GM18499 (cell line): ENCODE measurements around the gene PIK3R1.
"Not testable (repeated sequence)": the region's sequence is repeated elsewhere in the genome, so short reads cannot be mapped to it uniquely, and the experiment has no call there.

ENCODE experiments used
- ATAC-seq: cut with Tn5 transposase; IDR thresholded peaks from one replicate; pipeline ENCODE4 v1.9.1; 2021; ENCODE audit warnings: moderate number of reproducible peaks; ENCODE audit not compliant: insufficient read depth, unreplicated experiment

The PIK3R1 gene

DNA sequence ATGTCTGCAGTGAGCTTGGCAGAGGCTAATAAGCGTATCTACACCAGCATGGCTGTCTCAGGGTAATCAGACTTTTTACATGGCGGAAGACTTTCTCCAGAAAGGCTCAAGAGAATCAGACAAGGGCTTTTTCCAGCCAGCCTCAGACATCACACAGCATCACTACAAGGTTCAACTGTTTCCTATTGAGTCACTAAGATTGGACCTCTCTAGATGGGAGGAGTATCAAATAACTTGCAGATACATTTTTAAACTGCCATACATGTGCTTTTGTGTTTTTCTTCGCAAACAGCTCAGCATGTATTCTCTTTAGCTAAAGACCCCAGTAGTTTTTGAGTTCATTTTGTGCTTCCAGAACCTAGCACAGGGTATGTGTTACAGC is 22.9 kb upstream of the PIK3R1 start:
- ATAC-seq, result no peak

GRCh38 chr5:68193481-68194036 is 22.0 kb upstream of the PIK3R1 start:
- no peak for ATAC-seq

DNA sequence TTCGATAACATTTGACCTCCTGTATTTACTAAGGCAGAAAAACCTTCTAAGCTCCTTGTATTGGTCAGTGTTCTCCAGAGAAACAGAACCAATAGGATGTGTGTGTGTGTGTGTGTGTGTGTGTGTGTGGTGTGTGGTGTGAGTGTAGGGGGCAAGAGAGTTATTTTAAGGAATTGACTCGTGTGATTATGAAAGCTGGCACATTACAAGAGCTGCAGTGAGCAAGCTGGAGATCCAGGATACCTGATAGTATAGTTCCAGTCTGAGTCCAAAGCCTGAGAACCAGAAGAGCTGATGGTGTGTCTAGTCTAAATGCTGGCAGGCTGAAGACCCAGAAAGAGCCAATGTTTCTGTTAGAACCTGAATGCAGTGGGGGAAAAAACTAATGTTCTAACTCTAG is 21.2 kb upstream of the PIK3R1 start:
- no peak for ATAC-seq

DNA sequence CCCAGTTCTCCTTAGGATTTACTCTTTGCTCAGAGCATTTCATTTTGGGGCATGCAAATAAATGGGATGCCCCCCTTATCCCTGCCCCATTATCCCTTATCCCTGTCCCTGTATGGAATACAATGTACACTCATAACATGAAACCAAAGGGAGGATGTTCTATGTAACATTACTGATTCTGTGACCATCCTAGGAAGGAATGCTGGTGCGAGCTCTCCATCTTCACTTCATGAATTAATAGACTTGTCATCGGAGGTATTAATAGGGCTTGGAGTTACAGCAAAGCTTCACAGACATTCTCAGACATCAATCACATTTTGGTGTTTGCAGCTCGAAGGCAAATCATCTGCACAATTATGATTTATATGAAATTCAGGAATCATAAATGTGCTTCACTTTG is 20.4 kb upstream of the PIK3R1 start:
- ATAC-seq, result no peak

DNA sequence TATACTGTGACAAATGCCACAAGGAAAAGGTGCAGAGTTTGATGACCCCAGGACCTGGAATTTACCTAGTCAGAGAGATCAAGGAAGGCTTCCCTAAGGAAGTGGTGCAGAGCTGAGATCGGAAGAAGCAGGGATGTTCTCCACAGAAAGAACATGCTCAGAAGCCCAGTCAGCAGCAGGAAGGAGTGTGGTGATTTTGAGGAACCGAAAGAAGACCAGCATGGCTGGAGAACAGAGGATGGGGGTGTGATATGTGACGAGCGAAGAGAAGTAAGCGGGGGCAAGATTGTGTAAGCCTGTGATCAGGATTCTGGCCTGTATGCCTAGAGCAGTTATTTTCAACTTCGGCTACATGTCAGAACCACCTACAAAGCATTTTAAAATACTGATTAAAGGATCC is 18.7 kb upstream of the PIK3R1 start:
- peak; percentile 88 for ATAC-seq

DNA sequence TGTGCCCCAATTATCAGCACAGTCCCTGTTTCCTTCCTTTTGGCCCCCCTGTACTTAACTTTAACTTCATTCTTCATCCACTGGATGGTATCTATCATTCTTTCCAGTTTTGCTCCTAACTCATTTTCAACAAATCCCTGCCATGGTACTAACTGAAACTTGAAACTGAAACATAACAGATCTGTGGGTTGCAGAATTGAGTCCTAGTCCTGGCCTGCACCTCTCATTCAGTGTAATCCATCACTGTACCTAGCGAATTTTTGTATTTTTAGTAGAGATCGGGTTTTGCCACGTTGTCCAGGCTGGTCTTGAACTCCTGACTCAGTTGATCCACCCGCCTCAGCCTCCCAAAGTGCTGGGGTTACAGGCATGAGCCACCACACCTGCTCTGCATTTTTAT is 15.3 kb upstream of the PIK3R1 start:
- ATAC-seq, result no peak

GRCh38 chr5:68210654-68211053 is 4.9 kb upstream of the PIK3R1 start:
- not testable (repeated sequence) for ATAC-seq

DNA sequence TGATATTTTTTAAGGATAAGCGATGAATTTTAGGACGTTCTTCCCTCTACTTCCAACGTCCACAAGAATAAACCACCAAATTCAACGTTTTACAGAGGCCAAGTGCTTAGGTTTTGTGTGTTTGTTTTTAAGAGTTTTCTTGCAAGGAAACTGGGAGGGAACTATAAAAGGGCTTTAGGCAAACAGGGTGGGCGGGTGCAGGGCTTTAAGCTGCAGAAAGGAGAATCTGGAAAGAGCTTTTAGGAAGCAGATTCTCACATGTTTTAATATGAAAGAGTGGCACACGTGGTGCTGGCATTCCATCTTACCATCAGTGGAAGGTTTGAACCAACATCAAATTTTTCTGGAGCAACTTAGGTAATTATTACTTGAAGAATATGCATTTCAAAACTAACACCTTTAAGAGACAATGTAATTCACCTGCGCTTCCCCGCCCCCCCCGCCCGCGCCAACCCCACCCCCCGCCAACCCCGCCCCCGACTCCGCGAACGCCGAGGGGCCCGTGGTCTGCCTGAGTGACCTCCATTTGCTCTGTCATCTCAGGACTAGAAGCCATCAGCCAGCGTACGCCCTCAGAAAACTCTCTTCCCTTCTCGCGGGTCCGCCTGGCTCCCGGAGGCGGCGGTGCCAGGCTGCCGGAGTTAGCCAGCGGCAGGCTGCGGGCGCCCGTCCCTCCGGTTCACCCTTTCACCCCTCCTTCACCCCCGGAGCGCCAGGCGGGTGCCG is 911 bp upstream of the PIK3R1 start:
- peak; percentile 1 for ATAC-seq

DNA sequence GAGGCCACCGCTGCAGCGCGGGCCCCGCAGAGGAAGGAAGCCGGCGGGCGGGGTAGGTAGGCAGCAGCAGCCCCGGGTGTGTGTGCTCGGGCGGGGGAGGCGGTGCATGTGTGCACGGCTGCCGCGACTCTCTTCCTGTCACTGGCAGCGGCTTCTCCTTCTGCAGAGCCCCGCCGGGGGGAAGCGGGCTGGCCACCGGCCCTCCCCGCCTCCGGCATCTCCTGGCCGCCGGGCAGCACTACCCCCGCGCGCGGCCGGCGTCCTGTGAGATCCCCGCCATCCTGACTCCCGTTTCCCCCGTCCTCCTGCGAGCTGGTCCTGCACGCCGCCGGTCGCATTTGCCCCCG is 315 bp downstream of the PIK3R1 start:
- ATAC-seq, result peak; percentile 25

DNA sequence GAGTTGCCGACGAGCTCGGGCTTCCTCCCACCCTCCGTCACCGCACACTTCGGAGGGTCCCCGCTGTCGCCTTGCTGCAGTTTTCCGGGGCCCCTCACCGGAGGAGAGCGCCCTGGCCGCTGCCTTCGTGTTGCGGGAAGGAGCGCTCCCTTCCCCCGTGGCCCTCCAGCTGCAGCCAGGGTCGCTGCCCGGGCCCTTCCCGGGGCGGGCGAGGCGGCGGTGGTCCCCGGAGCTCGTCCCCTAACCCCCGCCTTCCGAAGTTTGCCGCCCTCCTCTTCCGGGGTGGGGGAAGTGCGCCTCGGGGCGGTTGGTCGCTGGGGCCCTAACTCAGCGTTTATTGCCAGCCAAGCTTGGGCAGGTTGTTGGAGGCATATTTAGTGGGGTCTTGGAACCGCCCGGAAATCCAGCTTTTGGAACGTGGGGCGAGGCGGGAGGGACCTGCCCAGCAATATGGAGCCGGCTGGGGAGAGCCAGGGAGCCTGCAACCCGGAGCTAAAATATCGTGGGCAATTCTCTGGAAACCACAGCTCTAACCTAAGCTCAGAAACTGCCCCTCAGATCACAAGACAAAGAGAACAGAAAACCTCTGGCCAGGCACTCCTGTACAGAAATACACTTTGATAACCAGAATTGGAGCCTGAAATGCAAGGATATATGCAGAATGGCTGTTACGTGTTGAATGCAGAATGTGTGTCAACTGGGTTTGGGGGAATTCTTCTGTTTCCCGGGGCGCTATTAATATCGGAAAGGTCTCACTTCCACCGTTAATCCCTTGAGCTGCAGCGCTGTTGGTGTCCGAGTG is 890 bp downstream of the PIK3R1 start:
- peak; percentile 12 for ATAC-seq

- ATAC-seq, result no peak
These were observed 1.4 kb downstream of the PIK3R1 start for GRCh38 chr5:68217047-68217355.

DNA sequence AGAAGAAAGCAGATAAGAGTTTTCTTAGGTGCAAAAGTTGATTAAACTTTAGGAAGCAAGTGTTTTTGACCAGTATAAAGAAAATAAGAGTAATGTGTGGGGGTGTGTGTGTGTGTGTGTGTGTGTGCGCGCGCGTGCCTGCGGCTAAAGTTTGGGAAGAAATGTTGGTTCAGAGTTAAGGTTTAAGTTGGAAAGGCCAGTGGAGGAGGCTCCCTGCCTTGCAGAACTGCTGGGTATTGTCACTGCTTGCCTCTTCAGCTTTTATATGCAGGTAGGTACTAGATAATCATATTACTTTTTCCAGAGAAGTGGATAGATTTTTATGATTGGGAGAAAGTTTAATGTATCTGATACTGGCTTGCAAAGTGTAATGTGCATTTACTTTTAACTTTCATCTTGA is 2.0 kb downstream of the PIK3R1 start:
- no peak for ATAC-seq

DNA sequence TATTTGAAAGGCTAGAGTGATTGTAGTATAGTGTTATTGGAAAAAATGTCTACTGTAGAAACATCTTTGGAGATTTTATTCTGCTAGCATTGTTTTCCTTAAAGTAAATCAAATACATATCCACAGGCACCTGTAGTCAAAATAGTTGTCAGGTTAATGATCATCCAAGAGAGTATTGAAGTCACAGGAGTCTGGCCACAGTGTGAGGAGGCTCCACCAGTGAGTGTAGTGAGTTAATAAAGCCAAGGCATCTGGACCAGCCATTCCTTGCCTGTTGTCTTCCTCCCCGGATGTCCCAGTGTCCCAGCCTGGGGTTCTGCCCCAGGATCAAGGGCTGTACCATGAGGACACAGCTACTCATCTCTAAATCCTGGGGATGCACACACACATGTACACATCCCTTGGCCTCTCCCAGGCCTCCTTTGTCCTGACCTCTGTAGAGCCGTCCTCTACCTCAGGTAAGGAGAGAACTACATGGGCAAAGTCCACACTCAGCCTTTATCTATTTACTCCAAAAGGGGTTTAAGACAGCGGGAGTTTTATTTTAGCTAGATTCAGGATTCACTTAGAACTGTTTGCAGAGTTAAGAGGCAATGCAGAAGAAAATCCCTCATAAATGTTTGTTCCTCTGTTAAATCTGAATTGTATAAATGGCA is 3.7 kb downstream of the PIK3R1 start:
- no peak for ATAC-seq

DNA sequence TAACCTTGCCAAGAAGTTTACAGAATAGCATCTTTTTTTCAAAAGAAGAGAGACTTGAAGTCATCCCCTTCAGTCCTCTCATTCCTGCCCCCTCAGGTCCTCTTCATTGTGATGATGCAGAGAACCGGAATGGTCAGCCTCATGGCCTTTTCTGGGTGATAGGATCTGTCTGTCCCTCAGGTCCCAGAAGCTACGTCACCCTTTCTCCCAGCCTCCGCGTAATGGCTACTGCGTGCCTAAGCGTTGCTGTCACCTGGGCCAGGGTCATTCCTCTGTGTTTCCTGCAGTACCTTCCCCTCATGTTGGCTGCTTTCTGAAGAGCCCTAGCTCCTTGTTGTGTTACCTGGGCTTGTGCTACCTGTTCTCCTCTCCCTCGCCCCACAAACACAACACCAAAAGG is 4.7 kb downstream of the PIK3R1 start:
- no peak for ATAC-seq

- no peak for ATAC-seq
These were observed 5.4 kb downstream of the PIK3R1 start for GRCh38 chr5:68220914-68221313.

- no peak for ATAC-seq
These were observed 5.9 kb downstream of the PIK3R1 start for GRCh38 chr5:68221488-68221887.

DNA sequence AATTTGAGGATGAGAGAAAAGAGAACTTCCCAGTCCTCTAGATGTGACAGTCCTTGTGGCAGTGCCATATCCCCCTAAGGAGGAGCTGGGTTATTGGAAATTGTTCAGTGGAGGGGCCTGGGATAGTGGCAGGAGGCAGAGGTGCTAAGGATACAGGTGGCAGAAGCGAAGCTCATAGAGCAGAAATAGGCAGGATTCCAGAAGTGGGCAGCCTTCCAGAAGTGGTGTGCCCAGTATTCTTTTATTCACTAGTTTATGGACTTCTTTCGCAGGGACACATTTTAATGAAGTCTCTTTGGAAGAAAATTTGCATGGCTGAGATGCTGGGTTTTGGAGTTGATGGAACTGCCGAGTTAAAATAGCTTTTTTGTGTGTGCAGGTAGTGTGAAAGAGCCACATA is 6.8 kb downstream of the PIK3R1 start:
- ATAC-seq, result no peak

- no peak for ATAC-seq
These were observed 7.3 kb downstream of the PIK3R1 start for GRCh38 chr5:68222824-68223354.

DNA sequence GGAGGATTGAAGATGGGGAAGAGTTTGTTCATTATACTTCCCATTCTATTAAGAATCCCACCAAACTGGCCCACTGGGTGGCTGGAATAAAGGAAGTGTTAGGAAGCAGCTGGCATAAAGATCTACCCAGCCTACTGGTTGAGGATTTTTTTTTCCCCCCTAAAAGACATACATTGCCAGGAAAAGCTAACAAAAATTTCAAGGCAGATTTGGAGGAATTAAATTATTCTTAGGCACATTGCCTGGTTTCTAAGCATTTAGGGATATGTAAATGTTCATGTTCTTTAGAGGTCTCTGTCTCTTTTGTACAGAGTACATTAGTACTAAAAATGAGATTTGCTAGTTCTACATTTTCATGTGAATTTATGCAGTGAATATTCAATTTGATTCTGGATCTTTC is 8.3 kb downstream of the PIK3R1 start:
- no peak for ATAC-seq

DNA sequence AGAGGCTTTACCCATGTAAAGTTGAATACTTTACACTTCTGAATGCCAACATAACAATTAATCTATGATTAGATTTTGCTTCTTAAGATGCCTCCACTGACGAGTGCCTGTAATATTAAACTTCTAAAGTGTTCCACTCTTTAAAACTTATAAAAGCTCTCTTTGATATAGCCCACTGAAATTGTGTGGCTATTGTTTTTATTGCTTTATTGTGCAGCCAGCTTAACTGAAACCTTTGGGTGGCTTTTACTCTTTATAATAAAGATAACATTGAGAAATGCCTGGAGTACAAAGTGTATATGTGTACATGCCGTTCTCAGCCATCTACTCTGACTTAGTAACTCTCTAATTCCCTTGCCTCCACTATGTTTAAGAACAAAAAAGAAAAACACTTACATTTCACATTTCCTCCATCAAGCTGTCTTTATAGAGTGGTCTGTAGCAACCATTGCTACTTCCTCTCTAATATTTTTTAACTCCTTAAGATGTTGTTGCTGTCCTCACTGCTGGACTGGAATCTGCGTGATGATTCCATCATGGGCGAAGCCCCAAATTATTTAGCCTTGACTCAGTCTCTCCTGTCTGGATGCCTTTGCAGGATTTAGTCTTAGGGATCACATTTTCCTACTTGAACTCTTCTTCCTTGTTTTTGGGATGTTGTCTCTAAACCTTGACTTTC is 9.1 kb downstream of the PIK3R1 start:
- ATAC-seq, result no peak
